Naive thymus-derived CD4-positive, alpha-beta T cell (primary cell): Measurements from ENCODE around the gene RPL36A. TPM values are rescaled to one million over a fixed set of nuclear protein-coding genes. Genes with fewer than 3 reads are reported as not detected.

Source experiments
- ATAC-seq: fragments of 150-1000 bp; cut with Tn5 transposase; 2 replicates; pipeline ENCODE4 v1.10.0; 2021; ENCODE audit warnings: mild to moderate bottlenecking, moderate library complexity
- CTCF ChIA-PET: fragments of 350-600 bp; sonication (Branson Sonifier 250); formaldehyde crosslinking; loops from one replicate; lab custom pipeline; 2021; ENCODE audit warnings: antibody characterized with exemption; lab: Charles Lee
- POLR2A ChIA-PET: fragments of 350-600 bp; sonication (Branson Sonifier 250); formaldehyde crosslinking; loops from one replicate; lab custom pipeline; 2021; ENCODE audit warnings: antibody characterized with exemption, inconsistent platforms; lab: Charles Lee
- DNase-seq, 9 donors: peaks; one replicate each; pipeline versions ENCODE4 v3.0.0 to v3.0.0-alpha.2; 2020 to 2022; ENCODE audit warnings: mixed read lengths in 1 of 9
- H3K27ac ChIP-seq: one replicate; pipeline ENCODE4 v1.7.0; 2013; ENCODE audit warnings: mild to moderate bottlenecking, low read depth, low read length, moderate library complexity
- H3K27me3 ChIP-seq, 2 donors: one replicate each; pipeline ENCODE4 v1.7.0; 2013; ENCODE audit warnings: low read length in 2 of 2, mild to moderate bottlenecking in 2 of 2, moderate library complexity in 2 of 2; ENCODE audit not compliant: control insufficient read depth in 2 of 2, insufficient read depth in 2 of 2
- H3K36me3 ChIP-seq, 3 experiments: 1 replicate in 2 of 3; 2 replicates in 1 of 3; pipeline ENCODE4 v1.7.0; 2013; ENCODE audit warnings: low read length in 3 of 3, mild to moderate bottlenecking in 3 of 3, moderate library complexity in 1 of 3; ENCODE audit not compliant: insufficient read depth in 3 of 3, control insufficient read depth in 2 of 3
- H3K4me1 ChIP-seq, 2 donors: one replicate each; pipeline ENCODE4 v1.7.0; 2013; ENCODE audit warnings: low read length in 2 of 2, mild to moderate bottlenecking in 2 of 2, moderate library complexity in 1 of 2; ENCODE audit not compliant: control insufficient read depth in 2 of 2, insufficient read depth in 2 of 2
- H3K4me3 ChIP-seq: 2 replicates; pipeline ENCODE4 v1.7.0; 2013; ENCODE audit warnings: mild to moderate bottlenecking, low read length
- H3K9me3 ChIP-seq, 3 experiments: 1 replicate in 2 of 3; 2 replicates in 1 of 3; pipeline ENCODE4 v1.7.0; 2013; ENCODE audit warnings: low read length in 3 of 3; ENCODE audit not compliant: control insufficient read depth in 2 of 3
- H3K27ac Mint-ChIP-seq, 9 donors: one replicate each; pipeline ENCODE4 v1.8.0; 2020 to 2022; ENCODE audit warnings: mixed read lengths in 9 of 9, mild to moderate bottlenecking in 8 of 9, moderate library complexity in 5 of 9, inconsistent platforms in 2 of 9
- H3K27me3 Mint-ChIP-seq, 5 donors: one replicate each; pipeline ENCODE4 v1.8.0; 2021 to 2022; ENCODE audit warnings: mixed read lengths in 5 of 5, mild to moderate bottlenecking in 1 of 5
- H3K36me3 Mint-ChIP-seq, 5 donors: one replicate each; pipeline ENCODE4 v1.8.0; 2020 to 2022; ENCODE audit warnings: mixed read lengths in 5 of 5, mild to moderate bottlenecking in 3 of 5, inconsistent platforms in 1 of 5
- H3K4me1 Mint-ChIP-seq, 7 donors: one replicate each; pipeline ENCODE4 v1.8.0; 2020 to 2022; ENCODE audit warnings: mixed read lengths in 7 of 7, mild to moderate bottlenecking in 3 of 7, inconsistent platforms in 1 of 7
- H3K4me3 Mint-ChIP-seq, 10 donors: one replicate each; pipeline ENCODE4 v1.8.0; 2020 to 2022; ENCODE audit warnings: mild to moderate bottlenecking in 10 of 10, mixed read lengths in 10 of 10, moderate library complexity in 6 of 10, inconsistent platforms in 2 of 10
- H3K9me3 Mint-ChIP-seq, 11 donors: one replicate each; pipeline ENCODE4 v1.8.0; 2020 to 2022; ENCODE audit warnings: mixed read lengths in 11 of 11, mild to moderate bottlenecking in 4 of 11, inconsistent platforms in 1 of 11, moderate library complexity in 1 of 11
- intact Hi-C, 2 donors: fragments of 100-400 bp; cut with micrococcal nuclease; formaldehyde crosslinking; loops; one replicate each; pipeline ENCODE4 v1.15.1; 2023
- polyA plus RNA-seq, 2 donors: library from polyadenylated mRNA; unstranded; fragments of 300-500 nt; fragmentation: Illumina TruSeq; gene quantifications; one replicate each; pipeline ENCODE4 v1.2.3, GENCODE V29; 2021
- total RNA-seq, 6 experiments: library from RNA in 5 of 6; stranded (reverse) in 5 of 6; gene quantifications; 1 replicate in 5 of 6; 2 replicates in 1 of 6; pipeline ENCODE4 v1.2.3 and lab custom pipeline; 2021 to 2026

RPL36A gene
- total and polyA plus RNA-seq, 7 experiments from 2014 or later = 113 to 2,919 (median 320) TPM

- DNase-seq = no peak
- Mint-ChIP-seq H3K4me3 (no peak overlapping the region), H3K9me3 (peaks cover 0 to 3% (median 0%) of the 10 kb centered on the region in 11 donors), H3K36me3 (peaks cover 12 to 64% (median 34%) of the 10 kb centered on the region in 5 donors), H3K27me3 (no peaks in the 10 kb centered on the region), H3K4me1 (peaks cover 0 to 11% (median 4%) of the 10 kb centered on the region in 7 donors), H3K27ac (no peak overlapping the region)
- ChIA-PET POLR2A (no interaction called here), CTCF (no interaction called here)
- intact Hi-C loops = no loop called here
- peaks cover 0 to 6% (median 0%) of the 10 kb centered on the region in 3 experiments for H3K36me3 ChIP-seq
- no peak overlapping the region for H3K4me3 ChIP-seq
- no peaks in the 10 kb centered on the region for H3K27me3 ChIP-seq
- no peak overlapping the region for H3K27ac ChIP-seq
- ATAC-seq = no peak
- H3K9me3 ChIP-seq = no peaks in the 10 kb centered on the region
- H3K4me1 ChIP-seq = no peaks in the 10 kb centered on the region
Measured at GRCh38 chrX:101442085-101442484, 51.3 kb downstream of the RPL36A start.

Other genes starting within 250 kb of the RPL36A start
- under 1 TPM in 2 of 5 experiments, not detected in 3; 0.08 to 0.58 TPM for gene DRP2, start 171.2 kb upstream of the RPL36A start, total RNA-seq
- not detected for gene DRP2, start 171.2 kb upstream of the RPL36A start, polyA plus RNA-seq
- gene TAF7L, start 99.7 kb upstream of the RPL36A start, total RNA-seq = under 1 TPM in 1 of 5 experiments, not detected in 4; 0.15 TPM
- gene TAF7L, start 99.7 kb upstream of the RPL36A start, polyA plus RNA-seq = not detected
- 10 to 100 TPM in 3 of 5 experiments, 1 to 10 TPM in 2; 6.7 to 13.6 (median 12.2) TPM for gene TIMM8A, start 42.3 kb upstream of the RPL36A start, total RNA-seq
- gene TIMM8A, start 42.3 kb upstream of the RPL36A start, polyA plus RNA-seq = 10 to 100 TPM in 1 of 2 donors, 1 to 10 TPM in 1; 8.5 to 10.6 TPM
- 10 to 100 TPM in 1 of 5 experiments, 1 to 10 TPM in 3, not detected in 1; 1.5 to 52.1 (median 3.9) TPM for gene BTK, start 4.8 kb upstream of the RPL36A start, total RNA-seq
- under 1 TPM; 0.06 to 0.14 TPM for gene BTK, start 4.8 kb upstream of the RPL36A start, polyA plus RNA-seq
- 10 to 100 TPM; 12.5 to 40.1 (median 27.1) TPM for gene GLA, start 16.9 kb downstream of the RPL36A start, total RNA-seq
- gene GLA, start 16.9 kb downstream of the RPL36A start, polyA plus RNA-seq = 10 to 100 TPM; 10.9 to 11.2 TPM
- 10 to 100 TPM; 32.1 to 46.3 (median 41.5) TPM for gene HNRNPH2, start 17.2 kb downstream of the RPL36A start, total RNA-seq
- 100 to 1,000 TPM in 1 of 2 donors, 10 to 100 TPM in 1; 96.3 to 103 TPM for gene HNRNPH2, start 17.2 kb downstream of the RPL36A start, polyA plus RNA-seq
- 10 to 100 TPM in 4 of 5 experiments, 1 to 10 TPM in 1; 2.1 to 18.1 (median 14.3) TPM for gene ARMCX4, start 94.4 kb downstream of the RPL36A start, total RNA-seq
- 1 to 10 TPM in 1 of 2 donors, under 1 TPM in 1; 0.52 to 1.7 TPM for gene ARMCX4, start 94.4 kb downstream of the RPL36A start, polyA plus RNA-seq
- gene ARMCX1, start 159.5 kb downstream of the RPL36A start, total RNA-seq = 1 to 10 TPM in 2 of 5 experiments, under 1 TPM in 3; 0.17 to 1.4 (median 0.78) TPM
- gene ARMCX1, start 159.5 kb downstream of the RPL36A start, polyA plus RNA-seq = 1 to 10 TPM; 2.1 to 3.2 TPM
- gene ARMCX6, start 227.0 kb downstream of the RPL36A start, total RNA-seq = 10 to 100 TPM; 27.3 to 42.5 (median 39.9) TPM
- gene ARMCX6, start 227.0 kb downstream of the RPL36A start, polyA plus RNA-seq = 10 to 100 TPM; 43.1 to 60.1 TPM
- 10 to 100 TPM; 32.2 to 60.4 (median 37.3) TPM for gene ARMCX3, start 232.1 kb downstream of the RPL36A start, total RNA-seq
- 10 to 100 TPM; 19.8 to 30.1 TPM for gene ARMCX3, start 232.1 kb downstream of the RPL36A start, polyA plus RNA-seq